ENCODE results near the gene SFI1. TPM values are rescaled to one million over a fixed set of nuclear protein-coding genes. Genes with fewer than 3 reads are reported as not detected.
A peak's percentile ranks its signal among the peaks of the same experiment; 100 is the strongest.
"Not testable (repeated sequence)": the region's sequence is repeated elsewhere in the genome, so short reads cannot be mapped to it uniquely, and the experiment has no call there.

The SFI1 gene
- polyA plus RNA-seq, 1 donor = 52.3 TPM

GRCh38 chr22:31544481-31545480 lies 48.4 kb downstream of the SFI1 start:
- no peak for DNase-seq

- DNase-seq = no peak
Observed at GRCh38 chr22:31550871-31551370, 54.6 kb downstream of the SFI1 start.

GRCh38 chr22:31556627-31557203 lies 60.4 kb downstream of the SFI1 start:
- DNase-seq = no peak

GRCh38 chr22:31558546-31558945 lies 62.2 kb downstream of the SFI1 start:
- not testable (repeated sequence) for DNase-seq

GRCh38 chr22:31561238-31561887 lies 65.0 kb downstream of the SFI1 start:
- peak; percentile 79 for DNase-seq

- no peak for DNase-seq
Observed at GRCh38 chr22:31561970-31562369, 65.6 kb downstream of the SFI1 start.

- DNase-seq = no peak
Observed at GRCh38 chr22:31566484-31566883, 70.1 kb downstream of the SFI1 start.

GRCh38 chr22:31567196-31567595 lies 70.9 kb downstream of the SFI1 start:
- DNase-seq = no peak

GRCh38 chr22:31567702-31568101 lies 71.4 kb downstream of the SFI1 start:
- no peak for DNase-seq

- DNase-seq = no peak
Observed at GRCh38 chr22:31569126-31569525, 72.8 kb downstream of the SFI1 start.

GRCh38 chr22:31572939-31573338 lies 76.6 kb downstream of the SFI1 start:
- DNase-seq = no peak

GRCh38 chr22:31574055-31574670 lies 77.8 kb downstream of the SFI1 start:
- DNase-seq = no peak

- no peak for DNase-seq
Observed at GRCh38 chr22:31575190-31575589, 78.9 kb downstream of the SFI1 start.

GRCh38 chr22:31577711-31578110 lies 81.4 kb downstream of the SFI1 start:
- DNase-seq = no peak

GRCh38 chr22:31578171-31578570 lies 81.8 kb downstream of the SFI1 start:
- no peak for DNase-seq

GRCh38 chr22:31579835-31580242 lies 83.5 kb downstream of the SFI1 start:
- DNase-seq = no peak

GRCh38 chr22:31583861-31584485 lies 87.6 kb downstream of the SFI1 start:
- no peak for DNase-seq

- no peak for DNase-seq
Observed at GRCh38 chr22:31584804-31585160, 88.4 kb downstream of the SFI1 start.

GRCh38 chr22:31585161-31585859 lies 89.0 kb downstream of the SFI1 start:
- no peak for DNase-seq

GRCh38 chr22:31586137-31586920 lies 90.0 kb downstream of the SFI1 start:
- DNase-seq = peak; percentile 64

All from left kidney (tissue), 2 donors.